ENCODE measurements around the gene KLHL22. TPM values are rescaled to one million over a fixed set of nuclear protein-coding genes. Genes with fewer than 3 reads are reported as not detected.

The KLHL22 gene
- total and polyA plus RNA-seq, 4 donors, result 5.3 to 29.9 (median 20.4) TPM

DNA sequence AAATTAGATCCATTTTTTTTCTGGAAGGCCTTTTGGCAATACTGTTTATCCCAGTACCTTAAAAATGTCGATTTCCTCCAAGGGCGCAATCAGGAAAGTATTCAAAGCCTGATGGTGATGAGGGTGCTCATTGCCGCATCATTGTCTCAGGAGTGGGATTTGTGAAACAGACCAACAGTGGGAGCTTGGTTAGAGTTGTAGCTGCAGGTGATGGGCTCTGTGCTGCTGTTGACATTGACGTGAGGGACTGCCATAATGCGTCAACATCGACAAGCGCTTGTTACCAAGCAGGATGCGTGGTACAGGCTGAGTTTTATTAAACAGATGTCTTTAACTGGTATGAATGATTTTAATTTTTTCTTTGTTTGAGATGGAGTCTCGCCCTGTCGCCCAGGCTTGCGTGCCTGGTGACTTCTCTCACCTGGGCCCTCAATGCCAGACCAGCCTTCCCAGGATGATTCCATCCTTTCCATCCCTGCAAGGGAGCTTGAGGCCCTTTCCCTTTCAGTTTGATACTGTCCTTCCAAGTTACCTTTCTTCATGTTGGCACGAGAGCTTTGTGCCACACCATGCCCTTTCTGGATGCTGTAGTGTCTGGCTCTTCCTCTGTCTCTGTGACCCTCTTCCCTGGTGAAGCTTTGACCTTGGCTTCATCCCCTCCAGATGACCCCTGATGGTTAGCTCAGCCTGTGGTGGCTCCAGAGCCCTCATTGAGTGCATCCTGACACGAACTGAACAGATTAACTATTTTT is 22.4 kb upstream of the KLHL22 start:
- no peaks in the 10 kb centered on the region for H3K27me3 ChIP-seq (ENCODE audit: control insufficient read depth in 1 of 2, insufficient read depth in 2 of 2, low read length in 1 of 2)
- no peak overlapping the region for H3K27ac ChIP-seq (ENCODE audit: low read depth in 1 of 2, low read length in 2 of 2)
- no peak for DNase-seq
- WGBS, 2 donors, result 87 to 88% methylated on average over 13 of the region's 13 CpGs
- H3K4me3 ChIP-seq (ENCODE audit: low read length in 2 of 2), result no peak overlapping the region
- intact Hi-C loops (cut with DNase I), result no loop called here
- peaks cover 0 to 3% of the 10 kb centered on the region in 2 donors for H3K36me3 ChIP-seq (ENCODE audit: control insufficient read depth in 1 of 2, insufficient read depth in 2 of 2, low read length in 1 of 2)
- no peaks in the 10 kb centered on the region for H3K4me1 ChIP-seq (ENCODE audit: control insufficient read depth in 1 of 2, insufficient read depth in 2 of 2, low read length in 2 of 2)
- H3K9me3 ChIP-seq (ENCODE audit: control insufficient read depth, low read length), result no peaks in the 10 kb centered on the region
- no peak for ATAC-seq (ENCODE audit: low FRiP score)

DNA sequence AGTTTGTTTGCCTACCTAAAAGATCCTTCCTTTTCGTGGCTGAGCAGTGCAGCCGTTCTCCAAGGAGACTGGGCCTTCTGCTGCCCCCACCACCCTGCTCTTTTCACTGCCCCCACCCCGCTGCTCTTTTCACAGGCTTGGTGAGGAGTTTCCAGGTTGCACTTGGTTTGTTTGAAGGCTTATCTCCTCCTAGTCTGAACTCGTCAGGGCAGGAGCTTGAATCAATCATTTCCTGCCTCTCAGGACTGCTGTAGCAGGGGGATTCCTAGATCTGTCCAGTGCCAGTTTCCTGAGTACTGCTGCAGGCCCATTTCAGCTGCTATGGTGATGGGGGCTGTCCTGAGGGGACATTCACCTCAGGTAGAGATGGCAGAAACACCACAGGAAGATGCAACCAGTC is 21.8 kb upstream of the KLHL22 start:
- H3K27me3 ChIP-seq (ENCODE audit: control insufficient read depth in 1 of 2, insufficient read depth in 2 of 2, low read length in 1 of 2), result no peaks in the 10 kb centered on the region
- H3K9me3 ChIP-seq (ENCODE audit: control insufficient read depth, low read length), result no peaks in the 10 kb centered on the region
- no peak overlapping the region for H3K27ac ChIP-seq (ENCODE audit: low read depth in 1 of 2, low read length in 2 of 2)
- H3K4me1 ChIP-seq (ENCODE audit: control insufficient read depth in 1 of 2, insufficient read depth in 2 of 2, low read length in 2 of 2), result no peaks in the 10 kb centered on the region
- H3K36me3 ChIP-seq (ENCODE audit: control insufficient read depth in 1 of 2, insufficient read depth in 2 of 2, low read length in 1 of 2), result peaks cover 0 to 3% of the 10 kb centered on the region in 2 donors
- intact Hi-C loops (cut with DNase I), result no loop called here
- 64 to 68% methylated on average over 4 of the region's 4 CpGs for WGBS, 2 donors
- ATAC-seq (ENCODE audit: low FRiP score) (no peak), DNase-seq (no peak)
- no peak overlapping the region for H3K4me3 ChIP-seq (ENCODE audit: low read length in 2 of 2)

DNA sequence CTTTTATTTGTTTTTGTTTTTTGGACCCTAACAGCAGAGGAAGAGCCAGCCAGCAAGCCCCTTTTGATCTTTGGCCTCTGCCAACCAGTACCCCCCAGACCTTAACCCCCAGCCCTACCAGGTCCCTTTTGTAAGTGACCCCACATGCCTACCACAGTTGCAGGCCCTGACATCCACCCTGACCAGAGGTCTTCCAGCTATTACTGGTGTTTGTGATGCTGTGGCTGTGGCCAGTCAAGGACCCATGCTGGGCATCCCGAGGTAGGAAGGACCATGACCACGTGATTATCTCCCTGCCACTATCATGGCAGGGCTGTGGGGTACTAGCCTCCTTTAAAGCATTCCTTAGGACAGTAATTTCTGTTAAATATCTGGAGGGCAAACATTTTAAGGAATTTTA is 20.8 kb upstream of the KLHL22 start:
- H3K4me1 ChIP-seq (ENCODE audit: control insufficient read depth in 1 of 2, insufficient read depth in 2 of 2, low read length in 2 of 2), result peaks cover 0 to 2% of the 10 kb centered on the region in 2 donors
- ATAC-seq (ENCODE audit: low FRiP score) (no peak), DNase-seq (no peak)
- WGBS, 2 donors, result 90 to 91% methylated on average over 2 of the region's 2 CpGs
- H3K27ac ChIP-seq (ENCODE audit: low read depth in 1 of 2, low read length in 2 of 2), result no peak overlapping the region
- peaks cover 0 to 3% of the 10 kb centered on the region in 2 donors for H3K36me3 ChIP-seq (ENCODE audit: control insufficient read depth in 1 of 2, insufficient read depth in 2 of 2, low read length in 1 of 2)
- H3K4me3 ChIP-seq (ENCODE audit: low read length in 2 of 2), result no peak overlapping the region
- H3K9me3 ChIP-seq (ENCODE audit: control insufficient read depth, low read length), result no peaks in the 10 kb centered on the region
- intact Hi-C loops (cut with DNase I), result no loop called here
- H3K27me3 ChIP-seq (ENCODE audit: control insufficient read depth in 1 of 2, insufficient read depth in 2 of 2, low read length in 1 of 2), result no peaks in the 10 kb centered on the region

DNA sequence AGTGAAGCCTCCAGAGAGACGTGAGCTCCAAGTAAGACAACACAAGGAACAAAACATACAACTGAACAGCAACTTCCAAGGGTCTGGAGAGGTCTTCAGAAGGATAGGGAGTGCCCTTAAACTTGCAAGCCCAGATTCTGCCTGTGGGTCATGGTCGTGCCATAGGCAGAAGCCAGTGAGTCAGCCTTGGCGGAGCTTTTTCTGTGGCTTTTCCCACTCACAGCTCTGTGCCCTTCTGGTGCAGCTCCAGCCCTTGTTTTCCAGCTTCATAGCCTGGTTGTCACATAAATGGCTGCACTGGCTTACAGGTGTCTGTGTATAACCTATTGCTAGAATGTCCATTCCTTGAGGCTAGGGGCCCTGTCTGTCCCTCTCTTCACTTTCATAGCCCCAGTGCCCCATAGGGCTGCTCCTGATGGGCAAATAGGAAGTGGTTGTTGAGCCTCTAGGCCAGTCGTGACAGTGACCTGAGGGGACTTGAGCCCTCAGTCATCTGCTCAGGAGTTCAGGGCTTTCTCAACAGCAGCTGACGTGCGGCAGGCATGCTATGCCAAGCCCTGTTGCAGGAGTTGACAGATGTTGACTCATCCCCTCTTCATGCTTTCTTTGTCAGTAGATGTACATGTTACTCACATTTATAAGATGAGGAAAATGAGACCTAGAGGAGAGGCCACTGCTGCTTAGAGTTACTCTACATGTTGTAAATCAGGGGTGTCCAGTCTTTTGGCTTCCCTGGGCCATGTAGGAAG is 19.2 kb upstream of the KLHL22 start:
- no peak overlapping the region for H3K27ac ChIP-seq (ENCODE audit: low read depth in 1 of 2, low read length in 2 of 2)
- no peaks in the 10 kb centered on the region for H3K36me3 ChIP-seq (ENCODE audit: control insufficient read depth in 1 of 2, insufficient read depth in 2 of 2, low read length in 1 of 2)
- intact Hi-C loops (cut with DNase I), result no loop called here
- no peaks in the 10 kb centered on the region for H3K27me3 ChIP-seq (ENCODE audit: control insufficient read depth in 1 of 2, insufficient read depth in 2 of 2, low read length in 1 of 2)
- no peak for ATAC-seq (ENCODE audit: low FRiP score)
- H3K4me1 ChIP-seq (ENCODE audit: control insufficient read depth in 1 of 2, insufficient read depth in 2 of 2, low read length in 2 of 2), result peaks cover 0 to 5% of the 10 kb centered on the region in 2 donors
- no peak for DNase-seq
- 55 to 61% methylated on average over 6 of the region's 6 CpGs for WGBS, 2 donors
- H3K9me3 ChIP-seq (ENCODE audit: control insufficient read depth, low read length), result no peaks in the 10 kb centered on the region
- no peak overlapping the region for H3K4me3 ChIP-seq (ENCODE audit: low read length in 2 of 2)

DNA sequence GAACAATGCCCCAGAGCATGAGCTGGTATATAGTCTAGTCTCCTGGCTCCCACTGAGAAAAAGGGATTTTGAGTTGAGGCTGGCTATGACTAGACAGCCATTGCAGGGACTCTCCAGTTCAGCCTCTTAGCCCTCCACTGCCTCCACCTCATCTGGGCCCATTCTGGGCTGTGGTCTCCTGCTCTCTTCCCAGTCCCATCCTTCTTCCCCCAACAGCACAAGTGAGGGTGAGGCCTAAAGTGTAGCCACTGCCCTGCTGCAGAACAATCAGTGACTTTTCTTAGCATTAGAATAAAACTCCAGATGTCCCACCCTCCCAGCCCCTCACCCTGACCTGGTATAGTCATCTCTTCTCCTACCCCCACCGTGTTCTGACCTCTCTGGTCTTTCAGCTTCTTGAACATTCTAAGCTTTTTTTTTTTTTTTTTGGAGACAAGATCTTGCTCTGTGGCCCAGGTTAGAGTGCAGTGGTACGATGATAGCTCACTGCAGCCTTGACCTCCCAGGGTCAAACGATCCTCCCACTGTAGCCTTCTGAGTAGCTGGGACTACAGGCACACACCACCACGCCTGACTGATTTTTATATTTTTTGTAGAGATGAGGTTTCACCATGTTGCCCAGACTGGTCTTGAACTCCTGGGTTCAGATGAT is 16.1 kb upstream of the KLHL22 start:
- intact Hi-C loops (cut with DNase I), result no loop called here
- no peaks in the 10 kb centered on the region for H3K36me3 ChIP-seq (ENCODE audit: control insufficient read depth in 1 of 2, insufficient read depth in 2 of 2, low read length in 1 of 2)
- H3K4me1 ChIP-seq (ENCODE audit: control insufficient read depth in 1 of 2, insufficient read depth in 2 of 2, low read length in 2 of 2), result peaks cover 3 to 5% of the 10 kb centered on the region in 2 donors
- no peaks in the 10 kb centered on the region for H3K27me3 ChIP-seq (ENCODE audit: control insufficient read depth in 1 of 2, insufficient read depth in 2 of 2, low read length in 1 of 2)
- WGBS, 2 donors, result 80 to 88% methylated on average over 4 of the region's 4 CpGs
- H3K4me3 ChIP-seq (ENCODE audit: low read length in 2 of 2), result no peak overlapping the region
- H3K9me3 ChIP-seq (ENCODE audit: control insufficient read depth, low read length), result no peaks in the 10 kb centered on the region
- ATAC-seq (ENCODE audit: low FRiP score) (no peak), DNase-seq (no peak)
- H3K27ac ChIP-seq (ENCODE audit: low read depth in 1 of 2, low read length in 2 of 2), result no peak overlapping the region

DNA sequence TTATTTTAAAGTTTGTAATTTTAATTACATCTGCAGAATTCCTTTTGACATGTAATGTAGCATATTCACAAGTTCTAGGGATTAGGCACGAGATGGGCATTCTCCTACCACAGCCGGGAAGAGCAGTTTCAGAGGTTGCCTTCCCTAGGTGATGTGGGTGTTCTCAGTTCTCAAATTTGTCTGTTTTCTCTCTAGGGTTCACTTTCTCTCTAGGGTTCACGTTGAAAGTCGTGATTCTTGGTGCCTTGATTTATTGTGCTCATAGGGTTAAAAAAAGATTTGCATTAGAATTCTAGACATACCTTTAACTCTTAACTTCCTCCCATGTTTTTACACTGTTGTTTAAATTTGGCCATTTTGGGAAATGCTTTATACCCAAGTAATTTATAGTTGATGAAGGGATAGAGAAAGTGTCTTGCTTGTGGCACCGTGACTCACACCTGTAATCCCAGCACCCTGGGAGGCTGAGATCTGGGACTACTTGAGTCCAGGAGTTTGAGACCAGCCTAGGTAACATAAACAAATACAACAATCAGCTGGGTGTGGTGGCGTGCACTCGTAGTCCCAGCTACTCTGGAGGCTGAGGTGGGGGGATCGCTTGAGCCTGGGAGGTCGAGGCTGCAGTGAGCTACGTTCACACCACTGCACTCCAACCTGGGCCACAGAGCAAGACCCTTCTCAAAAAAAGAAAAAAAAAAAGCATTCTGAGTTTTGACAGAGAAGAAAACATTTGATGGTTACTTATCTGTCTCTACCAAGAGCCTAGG is 15.4 kb upstream of the KLHL22 start:
- intact Hi-C loops (cut with DNase I), result no loop called here
- 59 to 61% methylated on average over 10 of the region's 10 CpGs for WGBS, 2 donors
- no peak overlapping the region for H3K4me3 ChIP-seq (ENCODE audit: low read length in 2 of 2)
- H3K36me3 ChIP-seq (ENCODE audit: control insufficient read depth in 1 of 2, insufficient read depth in 2 of 2, low read length in 1 of 2), result no peaks in the 10 kb centered on the region
- no peaks in the 10 kb centered on the region for H3K9me3 ChIP-seq (ENCODE audit: control insufficient read depth, low read length)
- no peak overlapping the region for H3K27ac ChIP-seq (ENCODE audit: low read depth in 1 of 2, low read length in 2 of 2)
- DNase-seq (no peak), ATAC-seq (ENCODE audit: low FRiP score) (no peak)
- no peaks in the 10 kb centered on the region for H3K27me3 ChIP-seq (ENCODE audit: control insufficient read depth in 1 of 2, insufficient read depth in 2 of 2, low read length in 1 of 2)
- peaks cover 3 to 5% of the 10 kb centered on the region in 2 donors for H3K4me1 ChIP-seq (ENCODE audit: control insufficient read depth in 1 of 2, insufficient read depth in 2 of 2, low read length in 2 of 2)

DNA sequence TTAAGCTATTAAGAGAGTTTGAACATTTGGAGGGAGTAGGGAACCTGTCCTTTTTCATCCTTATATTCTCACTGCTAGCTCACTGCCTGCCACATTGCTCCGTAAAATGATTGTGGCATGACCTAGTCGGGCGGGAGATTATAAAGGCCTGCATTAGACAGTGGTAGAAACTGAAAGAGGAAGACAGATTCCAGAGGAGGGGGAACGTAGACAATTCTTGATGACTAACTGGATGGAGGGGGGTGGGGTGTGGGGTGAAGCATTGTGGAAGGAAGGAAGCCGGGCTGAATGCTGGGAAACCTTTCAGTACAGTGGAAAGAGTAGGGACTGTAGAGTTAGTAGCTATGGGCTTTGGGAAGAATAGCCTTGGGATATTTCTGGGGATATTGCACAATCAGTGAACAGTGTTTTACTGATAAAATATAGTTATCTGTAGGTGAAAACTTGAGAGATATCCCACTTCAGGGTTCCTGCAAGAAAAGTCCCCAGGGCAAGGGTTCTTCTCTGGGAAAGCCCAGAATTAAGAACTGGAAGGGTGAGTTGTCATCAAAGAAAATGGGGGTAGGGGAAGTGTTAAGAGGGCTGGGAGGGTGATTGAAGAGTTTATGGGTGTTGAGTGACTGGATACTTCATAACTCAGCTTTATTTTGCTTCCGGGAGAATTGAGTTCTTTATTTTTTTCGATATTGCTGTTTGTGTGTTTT is 13.9 kb upstream of the KLHL22 start:
- DNase-seq, result peak; percentile 82 to 89
- intact Hi-C loops (cut with DNase I), result loop anchor here (1.0 to 10.0 kb wide), 3 partner anchors 45 to 60 kb away; no protein-coding TSS in a partner anchor
- Histone ChIP-seq H3K27ac (ENCODE audit: low read depth in 1 of 2, low read length in 2 of 2) (peak overlapping the region; percentile 76 to 87), H3K9me3 (ENCODE audit: control insufficient read depth, low read length) (no peaks in the 10 kb centered on the region), H3K4me1 (ENCODE audit: control insufficient read depth in 1 of 2, insufficient read depth in 2 of 2, low read length in 2 of 2) (peaks cover 3 to 5% of the 10 kb centered on the region in 2 donors), H3K4me3 (ENCODE audit: low read length in 2 of 2) (peak overlapping the region; percentile 24 to 31), H3K36me3 (ENCODE audit: control insufficient read depth in 1 of 2, insufficient read depth in 2 of 2, low read length in 1 of 2) (no peaks in the 10 kb centered on the region), H3K27me3 (ENCODE audit: control insufficient read depth in 1 of 2, insufficient read depth in 2 of 2, low read length in 1 of 2) (no peaks in the 10 kb centered on the region)
- 19 to 20% methylated on average over 7 of the region's 7 CpGs for WGBS, 2 donors
- peak; percentile 77 for ATAC-seq (ENCODE audit: low FRiP score)

DNA sequence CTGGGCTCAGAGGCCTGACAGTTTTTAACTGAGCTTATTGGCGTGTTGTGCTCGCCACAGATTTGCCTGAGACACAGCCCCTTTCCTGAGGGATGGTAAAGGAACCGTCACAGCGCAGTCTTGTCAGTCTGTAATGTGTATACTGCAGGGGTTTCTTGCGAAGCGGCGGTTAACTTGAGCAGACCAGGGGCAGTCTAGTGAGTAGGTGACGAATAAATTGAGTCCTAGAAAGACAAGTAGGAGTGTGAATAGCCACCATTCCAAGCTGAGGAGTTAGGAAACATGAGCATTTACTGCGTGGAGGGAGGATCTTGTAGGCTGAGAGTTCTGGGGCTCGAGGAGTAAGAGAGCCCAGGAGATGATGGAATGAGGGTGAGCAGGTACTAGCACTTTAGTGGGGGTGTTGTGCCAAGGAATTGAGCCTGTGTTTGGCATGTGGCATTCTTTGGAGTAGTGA is 13.2 kb upstream of the KLHL22 start:
- WGBS, 2 donors, result 16 to 20% methylated on average over 10 of the region's 10 CpGs
- Histone ChIP-seq H3K36me3 (ENCODE audit: control insufficient read depth in 1 of 2, insufficient read depth in 2 of 2, low read length in 1 of 2) (no peaks in the 10 kb centered on the region), H3K27me3 (ENCODE audit: control insufficient read depth in 1 of 2, insufficient read depth in 2 of 2, low read length in 1 of 2) (no peaks in the 10 kb centered on the region), H3K27ac (ENCODE audit: low read depth in 1 of 2, low read length in 2 of 2) (peak overlapping the region; percentile 76 to 87), H3K4me1 (ENCODE audit: control insufficient read depth in 1 of 2, insufficient read depth in 2 of 2, low read length in 2 of 2) (peaks cover 3 to 5% of the 10 kb centered on the region in 2 donors), H3K9me3 (ENCODE audit: control insufficient read depth, low read length) (no peaks in the 10 kb centered on the region), H3K4me3 (ENCODE audit: low read length in 2 of 2) (peak overlapping the region; percentile 24 to 31)
- ATAC-seq (ENCODE audit: low FRiP score) (no peak), DNase-seq (no peak)
- intact Hi-C loops (cut with DNase I), result loop anchor here (1.0 to 10.0 kb wide), 3 partner anchors 46 to 60 kb away; no protein-coding TSS in a partner anchor

Measured in aorta (tissue), 5 donors.